ENCODE data around the gene CD72. TPM values are rescaled to one million over a fixed set of nuclear protein-coding genes. Genes with fewer than 3 reads are reported as not detected.
"Not testable (repeated sequence)": the region's sequence is repeated elsewhere in the genome, so short reads cannot be mapped to it uniquely, and the experiment has no call there.

CD72 gene
- total RNA-seq, 4 donors from 2014 or later: 1.2 to 5.6 (median 2.0) TPM

GRCh38 chr9:35612843-35613242 is 5.4 kb downstream of the CD72 start:
- WGBS, 2 donors: 71 to 93% methylated on average over 2 of the region's 2 CpGs
- no peak overlapping the region for H3K4me3 ChIP-seq (ENCODE audit: low read depth, poor library complexity, severe bottlenecking)
- no peak for DNase-seq (ENCODE audit: low spot score in 2 of 2)
- intact Hi-C loops (cut with DNase I; ENCODE audit: low total_unique reads): no loop called here
- TF ChIP-seq POLR2A (IDR thresholded peaks at IDR 0.05): no peak
- TF ChIP-seq, protein P1, sequence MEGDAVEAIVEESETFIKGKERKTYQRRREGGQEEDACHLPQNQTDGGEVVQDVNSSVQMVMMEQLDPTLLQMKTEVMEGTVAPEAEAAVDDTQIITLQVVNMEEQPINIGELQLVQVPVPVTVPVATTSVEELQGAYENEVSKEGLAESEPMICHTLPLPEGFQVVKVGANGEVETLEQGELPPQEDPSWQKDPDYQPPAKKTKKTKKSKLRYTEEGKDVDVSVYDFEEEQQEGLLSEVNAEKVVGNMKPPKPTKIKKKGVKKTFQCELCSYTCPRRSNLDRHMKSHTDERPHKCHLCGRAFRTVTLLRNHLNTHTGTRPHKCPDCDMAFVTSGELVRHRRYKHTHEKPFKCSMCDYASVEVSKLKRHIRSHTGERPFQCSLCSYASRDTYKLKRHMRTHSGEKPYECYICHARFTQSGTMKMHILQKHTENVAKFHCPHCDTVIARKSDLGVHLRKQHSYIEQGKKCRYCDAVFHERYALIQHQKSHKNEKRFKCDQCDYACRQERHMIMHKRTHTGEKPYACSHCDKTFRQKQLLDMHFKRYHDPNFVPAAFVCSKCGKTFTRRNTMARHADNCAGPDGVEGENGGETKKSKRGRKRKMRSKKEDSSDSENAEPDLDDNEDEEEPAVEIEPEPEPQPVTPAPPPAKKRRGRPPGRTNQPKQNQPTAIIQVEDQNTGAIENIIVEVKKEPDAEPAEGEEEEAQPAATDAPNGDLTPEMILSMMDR (IDR thresholded peaks at IDR 0.05): no peak

DNA sequence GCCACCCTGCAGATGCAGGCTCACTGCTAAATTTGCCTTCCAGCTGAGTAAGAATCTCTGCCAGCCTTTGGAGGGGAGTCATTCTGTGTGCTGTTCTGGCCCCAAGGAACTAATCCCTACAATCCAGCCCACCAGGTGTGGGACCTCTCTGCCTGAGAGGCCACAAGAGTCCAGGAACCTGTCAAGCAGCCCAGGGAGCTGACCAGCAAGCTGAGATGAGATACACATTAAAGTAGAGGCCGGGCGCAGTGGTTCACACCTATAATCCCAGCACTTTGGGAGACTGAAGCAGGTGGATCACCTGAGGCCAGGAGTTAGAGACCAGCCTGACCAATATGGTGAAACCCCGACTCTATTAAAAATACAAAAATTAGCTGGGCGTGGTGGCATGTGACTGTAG is 6.1 kb downstream of the CD72 start:
- 88 to 92% methylated on average over 4 of the region's 4 CpGs for WGBS, 2 donors
- H3K4me3 ChIP-seq (ENCODE audit: low read depth, poor library complexity, severe bottlenecking); DNase-seq (ENCODE audit: low spot score in 2 of 2); intact Hi-C loops (cut with DNase I; ENCODE audit: low total_unique reads): not testable (repeated sequence)

DNA sequence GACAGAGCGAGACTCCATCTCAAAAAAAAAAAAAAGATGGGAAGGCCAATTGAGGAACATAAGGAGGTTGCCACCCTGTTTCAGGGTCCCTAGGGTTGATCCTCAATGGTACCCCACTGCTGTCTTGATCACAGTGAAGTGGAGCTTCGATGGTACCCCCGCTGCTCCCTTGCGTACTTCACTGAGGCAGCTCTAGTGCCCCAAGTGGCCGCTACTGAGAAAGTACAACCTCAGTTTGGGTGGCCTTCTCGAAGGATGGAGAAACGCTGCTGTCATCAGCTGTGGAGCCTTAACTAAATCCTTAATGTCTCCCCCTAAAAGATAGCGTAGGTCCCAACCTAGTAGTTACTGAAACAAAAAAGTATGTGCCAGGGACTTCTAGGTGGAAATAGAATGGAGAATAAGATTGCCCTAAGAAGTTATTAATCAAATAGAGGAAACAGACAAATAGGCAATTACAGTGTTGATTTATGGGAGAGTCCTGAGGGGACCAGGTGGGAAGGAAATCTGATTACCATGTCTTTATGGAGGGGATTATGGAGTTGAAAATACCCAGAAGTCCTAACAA is 6.9 kb downstream of the CD72 start:
- WGBS, 2 donors: 18 to 19% methylated on average over 8 of the region's 8 CpGs
- DNase-seq (ENCODE audit: low spot score in 2 of 2): no peak
- intact Hi-C loops (cut with DNase I; ENCODE audit: low total_unique reads): no loop called here

DNA sequence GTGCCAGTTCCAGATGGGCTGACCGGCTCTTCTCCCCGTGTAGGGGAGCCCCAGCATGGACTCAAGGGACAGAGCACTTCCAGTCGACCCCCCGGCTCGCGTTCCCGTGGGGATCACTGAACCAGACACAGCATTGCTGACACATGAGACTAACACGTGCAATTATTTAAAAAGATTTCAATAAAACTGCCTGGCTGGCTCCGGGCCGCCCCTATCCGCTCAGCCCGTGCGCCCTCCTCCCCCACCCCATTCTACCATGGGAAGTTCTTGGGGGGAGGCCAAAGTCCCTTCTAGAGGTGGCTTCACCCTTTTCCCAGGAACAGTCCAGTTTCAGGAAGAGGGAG is 8.4 kb downstream of the CD72 start:
- TF ChIP-seq, protein P1 (IDR thresholded peaks at IDR 0.05): no peak
- TF ChIP-seq POLR2A (IDR thresholded peaks at IDR 0.05): no peak
- no peak overlapping the region for H3K4me3 ChIP-seq (ENCODE audit: low read depth, poor library complexity, severe bottlenecking)
- no peak for DNase-seq (ENCODE audit: low spot score in 2 of 2)
- intact Hi-C loops (cut with DNase I; ENCODE audit: low total_unique reads): no loop called here
- 50 to 72% methylated on average over 13 of the region's 13 CpGs for WGBS, 2 donors

More for the DNA sequence above, 6.9 kb downstream of the CD72 start:
- TF ChIP-seq, protein P1 (IDR thresholded peaks at IDR 0.05): no peak
- TF ChIP-seq POLR2A (IDR thresholded peaks at IDR 0.05): no peak
- no peak overlapping the region for H3K4me3 ChIP-seq (ENCODE audit: low read depth, poor library complexity, severe bottlenecking)

- TF ChIP-seq, protein P1 (IDR thresholded peaks at IDR 0.05): no peak
- TF ChIP-seq POLR2A (IDR thresholded peaks at IDR 0.05): no peak
- intact Hi-C loops (cut with DNase I; ENCODE audit: low total_unique reads): no loop called here
- no peak for DNase-seq (ENCODE audit: low spot score in 2 of 2)
- H3K4me3 ChIP-seq (ENCODE audit: low read depth, poor library complexity, severe bottlenecking): no peak overlapping the region
- WGBS, 2 donors: 77 to 79% methylated on average over 27 to 31 of the region's 31 CpGs
Observed at GRCh38 chr9:35609001-35609819, 9.0 kb downstream of the CD72 start.

DNA sequence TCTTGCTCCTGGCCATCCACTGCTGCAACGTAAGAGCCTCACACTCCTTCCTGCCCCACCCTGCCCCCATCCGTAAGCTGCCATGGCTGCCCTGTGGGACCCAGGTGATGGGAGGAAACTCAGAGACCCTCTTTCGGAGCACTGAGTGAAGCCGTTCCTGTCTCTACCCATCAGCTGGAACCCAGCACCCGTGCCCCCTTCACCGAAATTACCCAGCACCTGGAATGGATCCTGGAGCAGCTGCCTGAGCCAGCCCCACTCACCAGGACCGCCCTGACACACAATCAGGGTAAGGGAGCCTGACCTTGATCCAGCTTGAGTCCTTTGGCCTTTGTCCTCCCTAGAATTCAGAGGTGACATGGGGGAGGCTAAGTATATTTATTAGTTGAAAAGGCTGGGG is 10.0 kb downstream of the CD72 start:
- intact Hi-C loops (cut with DNase I; ENCODE audit: low total_unique reads): no loop called here
- DNase-seq (ENCODE audit: low spot score in 2 of 2): no peak
- no peak for TF ChIP-seq POLR2A (IDR thresholded peaks at IDR 0.05)
- TF ChIP-seq, protein P1 (IDR thresholded peaks at IDR 0.05): no peak
- WGBS, 2 donors: 88 to 90% methylated on average over 7 of the region's 7 CpGs
- H3K4me3 ChIP-seq (ENCODE audit: low read depth, poor library complexity, severe bottlenecking): no peak overlapping the region

Data from lower leg skin (tissue), 4 donors.